Measurements from ENCODE around the gene CEACAM16. TPM values are rescaled to one million over a fixed set of nuclear protein-coding genes. Genes with fewer than 3 reads are reported as not detected.

Gene CEACAM16
- total RNA-seq, 1 experiment from 2014 or later, result not detected

- Histone ChIP-seq H3K79me2 (ENCODE audit: low read length) (peaks cover 31% of the 10 kb centered on the region), H3K4me3 (ENCODE audit: low read length) (peak overlapping the region; percentile 80), H3F3A (ENCODE audit: low read length, unreplicated experiment) (no peaks in the 10 kb centered on the region), H3K4me1 (ENCODE audit: insufficient read depth, low read length) (peaks cover 58% of the 10 kb centered on the region), H3K9ac (ENCODE audit: low read length) (peak overlapping the region; percentile 98), H3K36me3 (ENCODE audit: low read depth, low read length) (no peaks in the 10 kb centered on the region), H4K20me1 (ENCODE audit: low read length) (peaks cover 11% of the 10 kb centered on the region), H3K27ac (ENCODE audit: low read length) (peak overlapping the region; percentile 100), H3K27me3 (ENCODE audit: low read length) (no peaks in the 10 kb centered on the region), H3K4me2 (ENCODE audit: low read length) (peak overlapping the region; percentile 99), H3K9me2 (replicated peaks; ENCODE audit: low read length) (no peaks in the 10 kb centered on the region), H3K9me3 (ENCODE audit: low read length) (no peaks in the 10 kb centered on the region), H2AFZ (ENCODE audit: low read length) (peak overlapping the region; percentile 55; the same call in 1 of the 2 replicates)
- intact Hi-C loops (cut with micrococcal nuclease), result no loop called here
- DNase-seq, result peak; percentile 91
- BruUV-seq (replicated peaks), result no TSS peak
- peak; percentile 58 for ATAC-seq
- CTCF ChIA-PET, result no interaction called here
- TF ChIP-seq CTCF (conservative IDR thresholded peaks at IDR 0.05; ENCODE audit: low read depth, low read length) (no peak), EZH2phosphoT487 (IDR thresholded peaks at IDR 0.05; ENCODE audit: borderline replicate concordance, low read length) (no peak), EZH2 (IDR thresholded peaks at IDR 0.05; ENCODE audit: low read length, unreplicated experiment) (no peak)
- POLR2A ChIA-PET (ENCODE audit: unreplicated experiment), result no interaction called here
Measured at GRCh38 chr19:44746946-44747738, 48.2 kb downstream of the CEACAM16 start.

GRCh38 chr19:44747739-44748425, 48.9 kb downstream of the CEACAM16 start:
- Histone ChIP-seq H3K79me2 (ENCODE audit: low read length) (peaks cover 31% of the 10 kb centered on the region), H3K4me2 (ENCODE audit: low read length) (peak overlapping the region; percentile 99), H3K4me3 (ENCODE audit: low read length) (peak overlapping the region; percentile 80), H3K9me2 (replicated peaks; ENCODE audit: low read length) (no peaks in the 10 kb centered on the region), H3K27ac (ENCODE audit: low read length) (peak overlapping the region; percentile 100), H3K9me3 (ENCODE audit: low read length) (no peaks in the 10 kb centered on the region), H3F3A (ENCODE audit: low read length, unreplicated experiment) (peaks cover 6% of the 10 kb centered on the region), H3K36me3 (ENCODE audit: low read depth, low read length) (no peaks in the 10 kb centered on the region), H3K27me3 (ENCODE audit: low read length) (no peaks in the 10 kb centered on the region), H2AFZ (ENCODE audit: low read length) (0 out of 2 replicates have a peak overlapping the region, but pooled peaks have one; percentile 33), H3K4me1 (ENCODE audit: insufficient read depth, low read length) (peaks cover 57% of the 10 kb centered on the region), H4K20me1 (ENCODE audit: low read length) (peaks cover 11% of the 10 kb centered on the region), H3K9ac (ENCODE audit: low read length) (peak overlapping the region; percentile 98)
- intact Hi-C loops (cut with micrococcal nuclease), result loop anchor here (2.0 kb wide), 1 partner anchor 23 kb away; no protein-coding TSS in a partner anchor
- CTCF ChIA-PET, result no interaction called here
- BruUV-seq (replicated peaks), result TSS peak; percentile 88
- peak; percentile 46 for DNase-seq
- ATAC-seq, result peak; percentile 42
- no peak for TF ChIP-seq CTCF (conservative IDR thresholded peaks at IDR 0.05; ENCODE audit: low read depth, low read length)
- POLR2A ChIA-PET (ENCODE audit: unreplicated experiment), result no interaction called here

Measured in PC-3 (cell line).